Keratinocyte (primary cell): ENCODE measurements around the gene INS. TPM values are rescaled to one million over a fixed set of nuclear protein-coding genes. Genes with fewer than 3 reads are reported as not detected.

Source experiments
- DNase-seq: peaks from one replicate; pipeline ENCODE4 v3.0.0-alpha.2; 2011; ENCODE audit warnings: low read depth, missing footprints, low spot score
- FAIRE-seq: peaks from 2 replicates; lab custom pipeline; 2011; peaks lifted over from hg19 to GRCh38; lab: Jason Lieb, UNC
- H2AFZ ChIP-seq: 2 replicates; pipeline ENCODE4 v1.6.0; 2012; ENCODE audit warnings: low read length, control low read depth, inconsistent platforms; ENCODE audit not compliant: control insufficient read depth
- H3K27ac ChIP-seq: 2 replicates; pipeline ENCODE4 v1.5.1; 2011; ENCODE audit warnings: low read length; ENCODE audit not compliant: control insufficient read depth, insufficient read depth
- H3K27me3 ChIP-seq: 3 replicates; pipeline ENCODE4 v1.6.0; 2011; ENCODE audit warnings: low read length; ENCODE audit not compliant: control insufficient read depth, insufficient read depth; ENCODE audit errors: extremely low read depth
- H3K36me3 ChIP-seq, 2 experiments: 2 replicates in 1 of 2; 3 replicates in 1 of 2; pipeline ENCODE4 v1.5.1; 2011; ENCODE audit warnings: low read length in 2 of 2, mild to moderate bottlenecking in 1 of 2; ENCODE audit not compliant: control insufficient read depth in 2 of 2, insufficient read depth in 2 of 2; ENCODE audit errors: extremely low read depth in 1 of 2
- H3K4me1 ChIP-seq: 3 replicates; pipeline ENCODE4 v1.5.1; 2011; ENCODE audit warnings: low read length; ENCODE audit not compliant: control insufficient read depth, insufficient read depth; ENCODE audit errors: extremely low read depth
- H3K4me2 ChIP-seq: 3 replicates; pipeline ENCODE4 v1.6.0; 2011; ENCODE audit warnings: low read depth, low read length; ENCODE audit not compliant: control insufficient read depth, insufficient read depth; ENCODE audit errors: extremely low read depth
- H3K4me3 ChIP-seq, 3 experiments: fragments of 200-600 bp in 1 of 3; sonication (generic) in 1 of 3; 2 replicates in 2 of 3; 3 replicates in 1 of 3; pipeline ENCODE4 v1.5.1; 2011 to 2016; ENCODE audit warnings: low read length in 3 of 3, mild to moderate bottlenecking in 3 of 3, control low read depth in 2 of 3, inconsistent platforms in 1 of 3, low read depth in 1 of 3, mixed read lengths in 1 of 3, mixed run types in 1 of 3, moderate library complexity in 1 of 3; ENCODE audit not compliant: control insufficient read depth in 2 of 3, insufficient read depth in 2 of 3; ENCODE audit errors: extremely low read depth in 1 of 3
- H3K79me2 ChIP-seq: 2 replicates; pipeline ENCODE4 v1.6.0; 2012; ENCODE audit warnings: low read length; ENCODE audit not compliant: control insufficient read depth, insufficient read depth
- H3K9ac ChIP-seq: 3 replicates; pipeline ENCODE4 v1.6.0; 2011; ENCODE audit warnings: low read length; ENCODE audit not compliant: control insufficient read depth, insufficient read depth; ENCODE audit errors: extremely low read depth
- H3K9me1 ChIP-seq: 3 replicates; pipeline ENCODE4 v1.6.0; 2011; ENCODE audit warnings: low read length; ENCODE audit not compliant: control insufficient read depth, insufficient read depth; ENCODE audit errors: extremely low read depth
- H3K9me3 ChIP-seq: 2 replicates; pipeline ENCODE4 v1.5.1; 2012; ENCODE audit warnings: low read depth, low read length; ENCODE audit not compliant: control insufficient read depth
- H4K20me1 ChIP-seq: 3 replicates; pipeline ENCODE4 v1.6.0; 2011; ENCODE audit warnings: low read length; ENCODE audit not compliant: control insufficient read depth, insufficient read depth; ENCODE audit errors: extremely low read depth
- CTCF ChIP-seq, 3 experiments: IDR thresholded peaks in 1 of 3; conservative IDR thresholded peaks in 1 of 3; optimal IDR thresholded peaks in 1 of 3; 2 replicates in 2 of 3; 3 replicates in 1 of 3; pipeline versions ENCODE3 to v1.5.1; 2011; ENCODE audit warnings: low read length in 3 of 3, mild to moderate bottlenecking in 3 of 3, moderate library complexity in 2 of 3, control low read depth in 1 of 3, inconsistent platforms in 1 of 3; ENCODE audit not compliant: insufficient read depth in 2 of 3; ENCODE audit errors: extremely low read depth in 1 of 3
- EZH2 ChIP-seq: IDR thresholded peaks from one replicate; pipeline ENCODE4 v1.6.1; 2012; ENCODE audit warnings: inconsistent platforms, mild to moderate bottlenecking, low read length, moderate library complexity
- dilution Hi-C: fragments of 300-500 bp; cut with MboI; formaldehyde crosslinking; loops from one replicate; pipeline ENCODE4 v1.7.0; 2020; ENCODE audit warnings: low sequenced_read_pairs; ENCODE audit not compliant: extremely low pct_ligation_motif_present
- polyA plus RNA-seq, 5 experiments: library from polyadenylated mRNA; depleted of rRNA in 3 of 5; stranded (reverse) in 3 of 5; stranded (forward) in 1 of 5; unstranded in 1 of 5; fragments of >200 nt; gene quantifications; 1 replicate in 1 of 5; 2 replicates in 3 of 5; 3 replicates in 1 of 5; pipeline versions ENCODE4 v1.2.1 to v1.2.3, GENCODE V29; 2011 to 2012; ENCODE audit warnings: missing spikeins in 2 of 5, low read depth in 1 of 5, low replicate concordance in 1 of 5

INS gene
- polyA plus RNA-seq, 1 donor (not counting 4 experiments of a cell fraction or from before 2014, with no cell fraction given), result not detected

- Histone ChIP-seq H3K9me1 (no peaks in the 10 kb centered on the region), H3K36me3 (no peaks in the 10 kb centered on the region), H3K4me1 (no peaks in the 10 kb centered on the region), H2AFZ (no peak overlapping the region), H3K4me2 (no peak overlapping the region), H3K9me3 (no peaks in the 10 kb centered on the region), H3K9ac (no peak overlapping the region), H3K79me2 (no peaks in the 10 kb centered on the region), H3K27me3 (peaks cover 45% of the 10 kb centered on the region), H3K4me3 (no peak overlapping the region), H4K20me1 (no peaks in the 10 kb centered on the region), H3K27ac (no peak overlapping the region)
- dilution Hi-C loops, result no loop called here
- TF ChIP-seq EZH2, result no peak
- TF ChIP-seq CTCF (optimal IDR thresholded peaks at IDR 0.05 in 1 of 3, IDR thresholded peaks at IDR 0.05 in 1 of 3, conservative IDR thresholded peaks at IDR 0.05 in 1 of 3; ENCODE audit: extremely low read depth in 1 of 3, insufficient read depth in 2 of 3, low read length in 3 of 3), result no peak
- no peak for FAIRE-seq
- no peak for DNase-seq
Observed at GRCh38 chr11:2129699-2130366, 31.2 kb downstream of the INS start.

GRCh38 chr11:2129308-2129698 lies 31.7 kb downstream of the INS start:
- Histone ChIP-seq H2AFZ (no peak overlapping the region), H4K20me1 (no peaks in the 10 kb centered on the region), H3K4me3 (no peak overlapping the region), H3K4me2 (no peak overlapping the region), H3K79me2 (no peaks in the 10 kb centered on the region), H3K27ac (no peak overlapping the region), H3K4me1 (no peaks in the 10 kb centered on the region), H3K9me3 (no peaks in the 10 kb centered on the region), H3K9me1 (no peaks in the 10 kb centered on the region), H3K9ac (no peak overlapping the region), H3K36me3 (no peaks in the 10 kb centered on the region), H3K27me3 (peaks cover 40% of the 10 kb centered on the region)
- TF ChIP-seq CTCF (optimal IDR thresholded peaks at IDR 0.05 in 1 of 3, IDR thresholded peaks at IDR 0.05 in 1 of 3, conservative IDR thresholded peaks at IDR 0.05 in 1 of 3; ENCODE audit: extremely low read depth in 1 of 3, insufficient read depth in 2 of 3, low read length in 3 of 3), result no peak
- TF ChIP-seq EZH2, result no peak
- no peak for FAIRE-seq
- no peak for DNase-seq
- dilution Hi-C loops, result no loop called here
